Fibroblast of the aortic adventitia (primary cell): ENCODE data around the gene IQCK. TPM values are rescaled to one million over a fixed set of nuclear protein-coding genes. Genes with fewer than 3 reads are reported as not detected.

Source experiments
- DNase-seq: peaks from one replicate; pipeline ENCODE4 v3.0.0-alpha.2; 2010; ENCODE audit warnings: low read depth
- H3K4me3 ChIP-seq: 2 replicates; pipeline ENCODE4 v1.5.1; 2011; ENCODE audit warnings: low read depth, mild to moderate bottlenecking, control low read depth, low read length, moderate library complexity
- total RNA-seq: library from RNA; depleted of rRNA; stranded (reverse); fragments of >200 nt; gene quantifications from 2 replicates; pipeline ENCODE4 v1.2.3, GENCODE V29; 2012; ENCODE audit warnings: low replicate concordance
- TF ChIP-seq, protein P1 (sequence below): IDR thresholded peaks from 2 replicates; pipeline ENCODE4 v1.5.1; 2011; ENCODE audit warnings: mild to moderate bottlenecking, low read length, control low read depth, inconsistent platforms; ENCODE audit not compliant: insufficient read depth

IQCK gene
- total RNA-seq, 1 donor = 22.3 TPM

GRCh38 chr16:19809121-19809635 lies 91.1 kb downstream of the IQCK start:
- no peak for DNase-seq
- H3K4me3 ChIP-seq = no peak overlapping the region
- TF ChIP-seq, protein P1, sequence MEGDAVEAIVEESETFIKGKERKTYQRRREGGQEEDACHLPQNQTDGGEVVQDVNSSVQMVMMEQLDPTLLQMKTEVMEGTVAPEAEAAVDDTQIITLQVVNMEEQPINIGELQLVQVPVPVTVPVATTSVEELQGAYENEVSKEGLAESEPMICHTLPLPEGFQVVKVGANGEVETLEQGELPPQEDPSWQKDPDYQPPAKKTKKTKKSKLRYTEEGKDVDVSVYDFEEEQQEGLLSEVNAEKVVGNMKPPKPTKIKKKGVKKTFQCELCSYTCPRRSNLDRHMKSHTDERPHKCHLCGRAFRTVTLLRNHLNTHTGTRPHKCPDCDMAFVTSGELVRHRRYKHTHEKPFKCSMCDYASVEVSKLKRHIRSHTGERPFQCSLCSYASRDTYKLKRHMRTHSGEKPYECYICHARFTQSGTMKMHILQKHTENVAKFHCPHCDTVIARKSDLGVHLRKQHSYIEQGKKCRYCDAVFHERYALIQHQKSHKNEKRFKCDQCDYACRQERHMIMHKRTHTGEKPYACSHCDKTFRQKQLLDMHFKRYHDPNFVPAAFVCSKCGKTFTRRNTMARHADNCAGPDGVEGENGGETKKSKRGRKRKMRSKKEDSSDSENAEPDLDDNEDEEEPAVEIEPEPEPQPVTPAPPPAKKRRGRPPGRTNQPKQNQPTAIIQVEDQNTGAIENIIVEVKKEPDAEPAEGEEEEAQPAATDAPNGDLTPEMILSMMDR = no peak

DNA sequence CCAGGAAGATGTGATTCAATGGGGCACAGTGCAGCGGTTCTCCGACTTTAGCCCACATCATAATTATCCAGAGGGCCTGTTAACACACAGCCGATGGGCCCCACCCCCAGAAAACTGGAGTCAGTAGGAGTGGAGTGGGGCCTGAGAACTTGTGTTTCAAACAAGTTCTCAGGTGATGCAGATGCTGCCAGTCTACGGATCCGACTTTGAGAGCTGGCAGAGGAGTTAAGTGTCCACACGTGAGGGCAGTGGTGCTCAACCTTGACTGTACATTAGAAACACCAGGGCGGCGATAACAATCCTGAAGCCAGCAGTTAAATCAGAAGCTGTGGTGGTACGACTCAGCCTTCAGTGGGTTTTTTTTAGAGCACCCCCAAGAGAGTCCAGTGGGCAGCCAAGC lies 91.6 kb downstream of the IQCK start:
- H3K4me3 ChIP-seq = no peak overlapping the region
- TF ChIP-seq, protein P1 = no peak
- no peak for DNase-seq

- no peak overlapping the region for H3K4me3 ChIP-seq
- peak; percentile 98 for DNase-seq
- TF ChIP-seq, protein P1 = no peak
Observed at GRCh38 chr16:19810817-19811731, 93.0 kb downstream of the IQCK start.

DNA sequence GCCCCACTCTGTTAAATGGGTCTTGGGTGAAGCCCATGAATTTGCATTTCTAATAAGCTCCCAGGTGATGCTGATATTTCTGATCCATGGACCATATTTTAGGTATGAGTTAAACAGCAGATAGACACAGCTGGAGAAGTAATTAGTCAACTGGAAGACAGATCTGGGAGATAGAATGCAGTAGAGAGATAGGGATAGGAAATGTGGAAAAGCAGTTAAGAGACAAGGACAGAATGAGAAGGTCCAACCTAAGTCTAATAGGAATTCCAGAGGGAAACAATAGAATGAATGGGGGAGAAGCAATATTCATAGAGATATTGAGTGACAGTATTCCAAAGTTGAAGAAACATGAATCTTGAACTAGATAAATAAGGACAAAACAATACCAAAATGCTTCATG lies 94.9 kb downstream of the IQCK start:
- no peak for DNase-seq
- TF ChIP-seq, protein P1 = no peak
- H3K4me3 ChIP-seq = no peak overlapping the region

DNA sequence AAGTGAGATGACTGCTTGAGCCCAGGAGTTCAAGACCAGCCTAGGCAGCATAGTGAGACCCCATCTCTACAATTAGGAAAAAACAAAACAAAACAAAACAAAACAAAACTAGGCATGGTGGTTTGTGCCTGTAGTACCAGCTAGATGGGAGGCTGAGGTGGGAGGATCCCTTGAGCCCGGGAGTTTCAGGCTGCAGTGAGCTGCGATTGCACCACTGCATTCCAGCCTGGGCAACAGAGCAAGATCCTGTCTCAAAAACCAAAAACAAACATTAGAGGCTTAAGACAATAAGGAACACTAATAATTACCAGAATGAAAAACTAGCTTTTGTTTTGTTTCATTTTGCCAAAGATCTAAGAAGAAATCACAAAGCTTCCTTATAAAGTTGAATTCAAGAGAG lies 97.3 kb downstream of the IQCK start:
- no peak for DNase-seq
- TF ChIP-seq, protein P1 = no peak
- no peak overlapping the region for H3K4me3 ChIP-seq

GRCh38 chr16:19817122-19817521 lies 99.1 kb downstream of the IQCK start:
- H3K4me3 ChIP-seq = no peak overlapping the region
- TF ChIP-seq, protein P1 = no peak
- no peak for DNase-seq
